Activated naive CD4-positive, alpha-beta T cell treated with anti-CD3 and anti-CD28 coated beads, Interleukin-2, amount 50 U/mL, for 72 hours (primary cell): ENCODE data around the gene MSS51. TPM values are rescaled to one million over a fixed set of nuclear protein-coding genes. Genes with fewer than 3 reads are reported as not detected.
A peak's percentile ranks its signal among the peaks of the same experiment; 100 is the strongest.
"Not testable (repeated sequence)": the region's sequence is repeated elsewhere in the genome, so short reads cannot be mapped to it uniquely, and the experiment has no call there.

Source experiments
- ATAC-seq, 2 donors: fragments of 150-1000 bp; cut with Tn5 transposase; 2 replicates each; pipeline ENCODE4 v1.10.0; 2021; ENCODE audit warnings: mild to moderate bottlenecking in 2 of 2, moderate library complexity in 2 of 2
- DNase-seq, 2 donors: peaks; one replicate each; pipeline ENCODE4 v3.0.0; 2021 to 2022; ENCODE audit warnings: low spot score in 2 of 2
- H3K27ac Mint-ChIP-seq, 2 donors: one replicate each; pipeline ENCODE4 v1.8.0; 2022; ENCODE audit warnings: mild to moderate bottlenecking in 2 of 2, mixed read lengths in 2 of 2
- H3K36me3 Mint-ChIP-seq, 2 donors: one replicate each; pipeline ENCODE4 v1.8.0; 2022; ENCODE audit warnings: mixed read lengths in 2 of 2
- H3K9me3 Mint-ChIP-seq, 2 donors: one replicate each; pipeline ENCODE4 v1.8.0; 2022; ENCODE audit warnings: mixed read lengths in 2 of 2
- total RNA-seq, 2 donors: library from RNA; stranded (reverse); gene quantifications; one replicate each; pipeline ENCODE4 v1.2.3, GENCODE V29; 2022

MSS51 gene
- total RNA-seq, 2 donors from 2014 or later: 2.3 to 3.7 TPM

- ATAC-seq (no peak), DNase-seq (no peak)
- no peak overlapping the region for H3K27ac Mint-ChIP-seq
- no peaks in the 10 kb centered on the region for H3K9me3 Mint-ChIP-seq
- H3K36me3 Mint-ChIP-seq: peaks cover 7 to 18% of the 10 kb centered on the region in 2 donors
These were observed 34.3 kb downstream of the MSS51 start for GRCh38 chr10:73399063-73399462.

GRCh38 chr10:73398024-73398423, 35.3 kb downstream of the MSS51 start:
- H3K9me3 Mint-ChIP-seq: no peaks in the 10 kb centered on the region
- DNase-seq: no peak
- ATAC-seq: no peak
- peaks cover 7 to 27% of the 10 kb centered on the region in 2 donors for H3K36me3 Mint-ChIP-seq
- no peak overlapping the region for H3K27ac Mint-ChIP-seq

- H3K27ac Mint-ChIP-seq, H3K9me3 Mint-ChIP-seq, DNase-seq, ATAC-seq: not testable (repeated sequence)
- H3K36me3 Mint-ChIP-seq: peaks cover 16 to 48% of the 10 kb centered on the region in 2 donors
These were observed 39.0 kb downstream of the MSS51 start for GRCh38 chr10:73394325-73394724.

DNA sequence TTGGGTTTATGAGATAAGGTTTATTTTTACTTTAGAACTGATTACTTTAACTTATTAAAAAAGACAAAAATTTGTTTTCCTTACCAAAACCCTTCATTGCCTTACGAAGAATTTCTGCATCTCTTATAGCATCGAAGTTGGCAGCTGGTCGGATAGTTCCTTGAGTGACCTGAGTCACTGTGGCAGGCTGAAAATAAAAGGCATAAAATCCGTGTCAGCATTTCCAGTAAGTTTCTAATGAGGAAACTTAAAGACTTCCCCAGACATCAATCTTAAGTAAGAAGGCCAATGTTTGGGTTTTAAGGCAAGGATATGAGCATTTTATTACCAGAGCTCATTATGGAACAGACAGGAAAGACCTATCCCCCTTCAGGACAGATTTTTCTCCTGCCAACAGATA, 45.1 kb downstream of the MSS51 start:
- peaks cover 9 to 23% of the 10 kb centered on the region in 2 donors for H3K36me3 Mint-ChIP-seq
- ATAC-seq: no peak
- no peak overlapping the region for H3K27ac Mint-ChIP-seq
- no peak for DNase-seq
- no peaks in the 10 kb centered on the region for H3K9me3 Mint-ChIP-seq

DNA sequence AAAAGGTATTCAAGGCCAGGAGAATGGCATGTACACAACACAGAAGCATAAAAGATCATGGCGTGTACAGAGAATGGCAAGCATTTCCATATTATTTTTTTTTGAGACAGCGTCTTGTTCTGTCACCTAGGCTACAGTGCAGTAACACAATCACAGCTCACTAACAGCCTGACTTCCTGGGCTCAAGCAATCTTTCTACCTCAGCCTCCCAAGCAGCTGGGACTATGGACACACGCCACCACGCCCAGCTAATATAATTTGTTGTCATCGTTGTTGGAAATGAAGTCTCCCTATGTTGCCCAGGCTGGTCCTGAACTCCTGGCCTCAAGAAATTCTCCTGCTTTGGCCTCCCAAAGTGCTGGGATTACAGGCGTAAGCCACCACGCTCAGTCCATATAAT, 46.8 kb downstream of the MSS51 start:
- Mint-ChIP-seq H3K36me3 (peaks cover 4 to 10% of the 10 kb centered on the region in 2 donors), H3K9me3 (no peaks in the 10 kb centered on the region), H3K27ac (no peak overlapping the region)
- ATAC-seq: no peak
- no peak for DNase-seq

- Mint-ChIP-seq H3K36me3 (peaks cover 9 to 14% of the 10 kb centered on the region in 2 donors), H3K27ac (peak overlapping the region; percentile 69 to 93), H3K9me3 (no peaks in the 10 kb centered on the region)
- peak; percentile 35 to 46 for ATAC-seq
- DNase-seq: no peak
These were observed 54.2 kb downstream of the MSS51 start for GRCh38 chr10:73379064-73379748.

GRCh38 chr10:73376679-73377078, 56.7 kb downstream of the MSS51 start:
- DNase-seq (no peak), ATAC-seq (no peak)
- H3K36me3 Mint-ChIP-seq: peaks cover 9 to 19% of the 10 kb centered on the region in 2 donors
- H3K27ac Mint-ChIP-seq: peak overlapping the region; percentile 13 to 36
- no peaks in the 10 kb centered on the region for H3K9me3 Mint-ChIP-seq

Other genes starting within 250 kb of the MSS51 start
- gene DNAJC9, start 186.3 kb downstream of the MSS51 start, total RNA-seq: 10 to 100 TPM; 45.9 to 87.0 TPM
- gene MRPS16, start 180.9 kb downstream of the MSS51 start, total RNA-seq: 100 to 1,000 TPM in 1 of 2 donors, 10 to 100 TPM in 1; 99.4 to 125 TPM
- gene CFAP70, start 74.7 kb downstream of the MSS51 start, total RNA-seq: 1 to 10 TPM in 1 of 2 donors, under 1 TPM in 1; 0.36 to 1.2 TPM
- 100 to 1,000 TPM; 104 to 153 TPM for gene ANXA7, start 19.5 kb downstream of the MSS51 start, total RNA-seq
- gene PPP3CB, start 62.5 kb upstream of the MSS51 start, total RNA-seq: 10 to 100 TPM; 25.7 to 40.5 TPM
- gene USP54, start 157.8 kb upstream of the MSS51 start, total RNA-seq: 1 to 10 TPM; 4.6 to 6.2 TPM
- not detected for gene MYOZ1, start 207.9 kb upstream of the MSS51 start, total RNA-seq
- gene SYNPO2L, start 222.5 kb upstream of the MSS51 start, total RNA-seq: not detected